ENCODE results near the gene SPA17. TPM values are rescaled to one million over a fixed set of nuclear protein-coding genes. Genes with fewer than 3 reads are reported as not detected.

Gene SPA17
- total and polyA plus RNA-seq, 2 of the 8 experiments (the other 6 are each of a cell fraction or from before 2014, with no cell fraction given) = 3.7 to 5.2 TPM

- no peak overlapping the region for H2BK15ac ChIP-seq (ENCODE audit: low read length)
- H3K27me3 ChIP-seq (replicated peaks in 1 of 4; ENCODE audit: control insufficient read depth in 3 of 4, extremely low read depth in 1 of 4, insufficient read depth in 3 of 4, low read length in 3 of 4) = peaks cover 0 to 15% (median 9%) of the 10 kb centered on the region in 4 experiments; a peak in 6 of 7 replicates
- H3K36me3 ChIP-seq (ENCODE audit: control insufficient read depth in 2 of 4, insufficient read depth in 4 of 4, low read length in 3 of 4) = no peaks in the 10 kb centered on the region
- no peaks in the 10 kb centered on the region for H3K79me1 ChIP-seq (ENCODE audit: low read depth, low read length)
- no peak overlapping the region for H3K4ac ChIP-seq (replicated peaks; ENCODE audit: insufficient read length, low read depth, low read length)
- FAIRE-seq = peak; percentile 70
- no peaks in the 10 kb centered on the region for H3K79me2 ChIP-seq (ENCODE audit: control insufficient read depth in 1 of 2, insufficient read depth in 2 of 2, low read length in 2 of 2)
- H4K91ac ChIP-seq (replicated peaks; ENCODE audit: insufficient read length, low read length) = no peak overlapping the region
- H3K4me3 ChIP-seq (ENCODE audit: extremely low read depth in 1 of 4, insufficient read depth in 2 of 4, low read depth in 3 of 4, low read length in 4 of 4) = no peak overlapping the region
- no peaks in the 10 kb centered on the region for H3K9me3 ChIP-seq (ENCODE audit: insufficient read depth in 2 of 2, low read depth in 1 of 2, low read length in 1 of 2)
- no peak overlapping the region for H2BK20ac ChIP-seq (ENCODE audit: low read length)
- H2BK120ac ChIP-seq (replicated peaks; ENCODE audit: low read depth, low read length) = no peak overlapping the region
- no peak overlapping the region for H3K56ac ChIP-seq (replicated peaks; ENCODE audit: insufficient read length, low read depth, low read length)
- H3K4me1 ChIP-seq (replicated peaks in 1 of 4; ENCODE audit: control insufficient read depth in 3 of 4, insufficient read depth in 4 of 4, low read length in 3 of 4) = no peaks in the 10 kb centered on the region
- POLR2A ChIA-PET (ENCODE audit: partially characterized antibody) = no interaction called here
- no peak overlapping the region for H4K5ac ChIP-seq (ENCODE audit: insufficient read length, low read depth, low read length)
- H2BK12ac ChIP-seq (ENCODE audit: low read depth, low read length) = no peak overlapping the region
- no peak overlapping the region for H3K23ac ChIP-seq (ENCODE audit: insufficient read length)
- H3K4me2 ChIP-seq (ENCODE audit: insufficient read depth in 1 of 2, low read depth in 2 of 2, low read length in 2 of 2) = no peak overlapping the region
- H3K23me2 ChIP-seq (ENCODE audit: low read depth, low read length) = peaks cover 5% of the 10 kb centered on the region; the same call in 1 of the 2 replicates
- no peak overlapping the region for H2BK5ac ChIP-seq (ENCODE audit: low read depth, low read length)
- H4K8ac ChIP-seq (ENCODE audit: extremely low read depth, insufficient read depth, low read length) = no peak overlapping the region
- H3K18ac ChIP-seq (ENCODE audit: extremely low read depth, low read length) = no peak overlapping the region
- H3K27ac ChIP-seq (ENCODE audit: low read depth, low read length) = no peak overlapping the region
- no peak overlapping the region for H3K9ac ChIP-seq (replicated peaks in 1 of 4; ENCODE audit: extremely low read depth in 1 of 4, low read depth in 3 of 4, low read length in 3 of 4)
- H2AFZ ChIP-seq (ENCODE audit: low read length) = no peak overlapping the region
- peaks cover 0 to 3% of the 10 kb centered on the region in 2 experiments for H4K20me1 ChIP-seq (replicated peaks in 1 of 2; ENCODE audit: control insufficient read depth in 1 of 2, insufficient read depth in 2 of 2, low read length in 2 of 2)
- WGBS, 2 experiments (ENCODE audit: extremely low coverage in 1 of 2, insufficient coverage in 1 of 2, insufficient read length in 1 of 2, insufficient replicate concordance in 2 of 2, low coverage in 1 of 2, low lambda C conversion rate in 2 of 2, missing lambda C conversion rate in 1 of 2) = 29% methylated on average over 8 of the region's 8 CpGs; no CpG with 5 or more reads in 1 of the 2 experiments
- no peak overlapping the region for H2AK5ac ChIP-seq (ENCODE audit: low read depth, low read length)
- H3K14ac ChIP-seq (ENCODE audit: insufficient read length) = no peak overlapping the region
- CTCF ChIA-PET (ENCODE audit: partially characterized antibody) = interaction anchor here (0.6 to 3.9 kb wide), 43 partner anchors 15 to 191 kb away, joined by 3 to 56 read pairs (median 5); partner anchors contain the start of genes ESAM, MSANTD2, NRGN and TBRG1
- DNase-seq (ENCODE audit: low read depth in 1 of 2, low spot score in 2 of 2) = peak in 1 of 2 experiments; percentile 57
- 0 out of 2 replicates have a peak, but pooled peaks have one; percentile 31 for TF ChIP-seq YY1 (IDR thresholded peaks at IDR 0.05; ENCODE audit: low read depth, low read length)
- TF ChIP-seq CTCF (IDR thresholded peaks at IDR 0.05; ENCODE audit: control extremely low read depth in 1 of 3, insufficient read depth in 1 of 3, low read depth in 1 of 3, low read length in 3 of 3) = peak; percentile 6 to 80 (median 79)
- no peak for TF ChIP-seq TAF7 (optimal IDR thresholded peaks at IDR 0.05; ENCODE audit: borderline replicate concordance, low read depth, low read length)
- no peak for TF ChIP-seq POLR2AphosphoS5 (IDR thresholded peaks at IDR 0.05; ENCODE audit: low read depth, low read length)
- TF ChIP-seq RAD21 (IDR thresholded peaks at IDR 0.05 in 1 of 2, conservative IDR thresholded peaks at IDR 0.05 in 1 of 2; ENCODE audit: low read depth in 2 of 2, low read length in 2 of 2) = peak; percentile 87 to 91
- no peak for TF ChIP-seq SP1 (IDR thresholded peaks at IDR 0.05; ENCODE audit: low read depth, low read length)
- TF ChIP-seq ASH2L (IDR thresholded peaks at IDR 0.05; ENCODE audit: low read length) = no peak
- no peak for TF ChIP-seq GTF2F1 (IDR thresholded peaks at IDR 0.05; ENCODE audit: borderline replicate concordance, low read depth, low read length)
- no peak for TF ChIP-seq ATF2 (IDR thresholded peaks at IDR 0.05; ENCODE audit: low read length)
Observed at GRCh38 chr11:124669193-124669592, 4.5 kb upstream of the SPA17 start.

Data from H1 (cell line).